Measurements from ENCODE around the gene HAO2.

DNA sequence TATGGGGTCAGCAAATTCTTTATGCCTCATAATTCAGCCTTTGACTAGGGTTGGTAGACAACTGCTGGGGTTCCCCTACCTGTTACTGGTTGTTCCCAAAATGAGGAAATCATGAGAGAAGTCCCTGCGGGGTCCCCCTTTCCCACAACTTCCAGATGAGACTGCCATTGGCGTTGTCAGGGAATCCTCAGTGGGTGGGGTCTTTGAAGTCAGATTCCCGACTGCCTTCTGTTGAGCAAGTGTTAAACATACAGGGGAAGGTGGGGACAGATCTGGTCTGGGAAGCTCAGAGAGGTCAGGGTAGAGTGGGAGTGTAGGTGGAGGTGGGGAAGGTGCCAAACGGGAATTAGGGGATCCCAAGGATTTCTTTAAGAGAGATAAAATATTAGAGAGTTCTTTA, 61.1 kb downstream of the HAO2 start:
- TF ChIP-seq CTCF (IDR thresholded peaks at IDR 0.05; ENCODE audit: extremely low read depth in 1 of 2, insufficient read depth in 1 of 2, low read depth in 1 of 2, low read length in 2 of 2) (no peak), POLR2A (IDR thresholded peaks at IDR 0.05; ENCODE audit: low read depth, low read length) (no peak)

Measured in endothelial cell of umbilical vein (primary cell).